ENCODE measurements around the gene RTF2. TPM values are rescaled to one million over a fixed set of nuclear protein-coding genes. Genes with fewer than 3 reads are reported as not detected.

The RTF2 gene
- polyA plus RNA-seq, 1 donor (not counting 4 experiments of a cell fraction or from before 2014, with no cell fraction given): 63.4 TPM

- Histone ChIP-seq H3K79me2 (ENCODE audit: control insufficient read depth, insufficient read depth, low read length) (no peaks in the 10 kb centered on the region), H4K20me1 (ENCODE audit: control insufficient read depth, extremely low read depth, insufficient read depth, low read length) (no peaks in the 10 kb centered on the region), H2AFZ (ENCODE audit: control insufficient read depth, low read length) (no peak overlapping the region), H3K4me2 (ENCODE audit: control insufficient read depth, extremely low read depth, insufficient read depth, low read depth, low read length) (no peak overlapping the region), H3K4me1 (ENCODE audit: control insufficient read depth, extremely low read depth, insufficient read depth, low read length) (no peaks in the 10 kb centered on the region), H3K9me3 (ENCODE audit: control insufficient read depth, low read depth, low read length) (no peaks in the 10 kb centered on the region), H3K4me3 (ENCODE audit: control insufficient read depth in 2 of 3, extremely low read depth in 1 of 3, insufficient read depth in 2 of 3, low read depth in 1 of 3, low read length in 3 of 3) (no peak overlapping the region), H3K9me1 (ENCODE audit: control insufficient read depth, extremely low read depth, insufficient read depth, low read length) (no peaks in the 10 kb centered on the region), H3K27ac (ENCODE audit: control insufficient read depth, insufficient read depth, low read length) (no peak overlapping the region), H3K9ac (ENCODE audit: control insufficient read depth, extremely low read depth, insufficient read depth, low read length) (no peak overlapping the region), H3K36me3 (ENCODE audit: control insufficient read depth in 2 of 2, extremely low read depth in 1 of 2, insufficient read depth in 2 of 2, low read length in 2 of 2) (no peaks in the 10 kb centered on the region), H3K27me3 (ENCODE audit: control insufficient read depth, extremely low read depth, insufficient read depth, low read length) (no peaks in the 10 kb centered on the region)
- FAIRE-seq (no peak), DNase-seq (ENCODE audit: low read depth, low spot score) (no peak)
- dilution Hi-C loops (cut with MboI; ENCODE audit: extremely low pct_ligation_motif_present, low sequenced_read_pairs): no loop called here
- TF ChIP-seq EZH2 (IDR thresholded peaks at IDR 0.05; ENCODE audit: low read length) (no peak), CTCF (optimal IDR thresholded peaks at IDR 0.05 in 1 of 3, IDR thresholded peaks at IDR 0.05 in 1 of 3, conservative IDR thresholded peaks at IDR 0.05 in 1 of 3; ENCODE audit: extremely low read depth in 1 of 3, insufficient read depth in 2 of 3, low read length in 3 of 3) (no peak)
Observed at GRCh38 chr20:56420940-56421688, 47.3 kb upstream of the RTF2 start.

GRCh38 chr20:56422076-56422823 lies 46.2 kb upstream of the RTF2 start:
- Histone ChIP-seq H3K9ac (ENCODE audit: control insufficient read depth, extremely low read depth, insufficient read depth, low read length) (no peak overlapping the region), H3K4me2 (ENCODE audit: control insufficient read depth, extremely low read depth, insufficient read depth, low read depth, low read length) (no peak overlapping the region), H3K27me3 (ENCODE audit: control insufficient read depth, extremely low read depth, insufficient read depth, low read length) (no peaks in the 10 kb centered on the region), H3K4me3 (ENCODE audit: control insufficient read depth in 2 of 3, extremely low read depth in 1 of 3, insufficient read depth in 2 of 3, low read depth in 1 of 3, low read length in 3 of 3) (no peak overlapping the region), H4K20me1 (ENCODE audit: control insufficient read depth, extremely low read depth, insufficient read depth, low read length) (no peaks in the 10 kb centered on the region), H3K9me1 (ENCODE audit: control insufficient read depth, extremely low read depth, insufficient read depth, low read length) (no peaks in the 10 kb centered on the region), H3K4me1 (ENCODE audit: control insufficient read depth, extremely low read depth, insufficient read depth, low read length) (no peaks in the 10 kb centered on the region), H3K36me3 (ENCODE audit: control insufficient read depth in 2 of 2, extremely low read depth in 1 of 2, insufficient read depth in 2 of 2, low read length in 2 of 2) (no peaks in the 10 kb centered on the region), H3K79me2 (ENCODE audit: control insufficient read depth, insufficient read depth, low read length) (no peaks in the 10 kb centered on the region), H3K27ac (ENCODE audit: control insufficient read depth, insufficient read depth, low read length) (no peak overlapping the region), H2AFZ (ENCODE audit: control insufficient read depth, low read length) (no peak overlapping the region), H3K9me3 (ENCODE audit: control insufficient read depth, low read depth, low read length) (no peaks in the 10 kb centered on the region)
- DNase-seq (ENCODE audit: low read depth, low spot score): no peak
- dilution Hi-C loops (cut with MboI; ENCODE audit: extremely low pct_ligation_motif_present, low sequenced_read_pairs): no loop called here
- no peak for FAIRE-seq
- TF ChIP-seq CTCF (optimal IDR thresholded peaks at IDR 0.05 in 1 of 3, IDR thresholded peaks at IDR 0.05 in 1 of 3, conservative IDR thresholded peaks at IDR 0.05 in 1 of 3; ENCODE audit: extremely low read depth in 1 of 3, insufficient read depth in 2 of 3, low read length in 3 of 3) (no peak), EZH2 (IDR thresholded peaks at IDR 0.05; ENCODE audit: low read length) (no peak)
